Mesenchymal stem cell (in vitro differentiated cells and primary cell): ENCODE data around the gene ADAMTS18.
A peak's percentile ranks its signal among the peaks of the same experiment; 100 is the strongest.

Experiments used
- DNase-seq: peaks from one replicate; pipeline ENCODE4 v3.0.0-alpha.2; 2013
- H2AFZ ChIP-seq: one replicate; pipeline ENCODE4 v1.6.1; 2013; ENCODE audit warnings: low read depth, mild to moderate bottlenecking, control low read depth, inconsistent platforms, low read length, moderate library complexity
- H2AK5ac ChIP-seq: 2 replicates; pipeline ENCODE4 v1.6.1; 2013; ENCODE audit warnings: low read length, moderate library complexity, mild to moderate bottlenecking, inconsistent platforms; ENCODE audit not compliant: severe bottlenecking
- H2BK120ac ChIP-seq: one replicate; pipeline ENCODE4 v1.6.1; 2013; ENCODE audit warnings: low read depth, mild to moderate bottlenecking, inconsistent platforms, low read length, moderate library complexity
- H2BK12ac ChIP-seq, 2 experiments: one replicate each; pipeline ENCODE4 v1.6.1; 2013; ENCODE audit warnings: inconsistent platforms in 2 of 2, low read length in 2 of 2, mild to moderate bottlenecking in 2 of 2, moderate library complexity in 2 of 2, control low read depth in 1 of 2
- H2BK15ac ChIP-seq: one replicate; pipeline ENCODE4 v1.6.1; 2013; ENCODE audit warnings: mild to moderate bottlenecking, low read depth, inconsistent platforms; ENCODE audit not compliant: poor library complexity, severe bottlenecking
- H2BK5ac ChIP-seq: 2 replicates; pipeline ENCODE4 v1.6.1; 2013; ENCODE audit warnings: low read depth, mild to moderate bottlenecking, low read length, control low read depth, inconsistent platforms; ENCODE audit not compliant: poor library complexity, severe bottlenecking
- H3K14ac ChIP-seq, 2 experiments: one replicate each; pipeline ENCODE4 v1.6.1; 2013; ENCODE audit warnings: inconsistent platforms in 2 of 2, low read length in 2 of 2, control low read depth in 1 of 2, mild to moderate bottlenecking in 1 of 2, moderate library complexity in 1 of 2
- H3K18ac ChIP-seq, 2 experiments: one replicate each; pipeline ENCODE4 v1.6.1; 2013; ENCODE audit warnings: inconsistent platforms in 2 of 2, low read length in 2 of 2, control low read depth in 1 of 2, low read depth in 1 of 2, mild to moderate bottlenecking in 1 of 2
- H3K23ac ChIP-seq, 2 experiments: one replicate each; pipeline ENCODE4 v1.6.1; 2013; ENCODE audit warnings: inconsistent platforms in 2 of 2, low read length in 2 of 2, mild to moderate bottlenecking in 2 of 2, moderate library complexity in 2 of 2, control low read depth in 1 of 2
- H3K27ac ChIP-seq: 2 replicates; pipeline ENCODE4 v1.5.1; 2013; ENCODE audit warnings: mild to moderate bottlenecking, moderate library complexity, low read length, control low read depth, inconsistent platforms; ENCODE audit not compliant: poor library complexity, severe bottlenecking
- H3K27me3 ChIP-seq, 2 experiments: 2 replicates each; pipeline versions ENCODE4 v1.6.1 to v1.7.0; 2013; ENCODE audit warnings: low read length in 2 of 2, mild to moderate bottlenecking in 2 of 2, moderate library complexity in 2 of 2, control low read depth in 1 of 2, inconsistent platforms in 1 of 2; ENCODE audit not compliant: control insufficient read depth in 1 of 2, insufficient read depth in 1 of 2
- H3K36me3 ChIP-seq, 2 experiments: 2 replicates each; pipeline versions ENCODE4 v1.6.1 to v1.7.0; 2013; ENCODE audit warnings: low read length in 2 of 2, control low read depth in 1 of 2, inconsistent platforms in 1 of 2, low read depth in 1 of 2, mild to moderate bottlenecking in 1 of 2; ENCODE audit not compliant: insufficient read depth in 2 of 2, control insufficient read depth in 1 of 2
- H3K4ac ChIP-seq, 2 experiments: one replicate each; pipeline ENCODE4 v1.6.1; 2013; ENCODE audit warnings: inconsistent platforms in 2 of 2, low read length in 2 of 2, mild to moderate bottlenecking in 2 of 2, moderate library complexity in 2 of 2, control low read depth in 1 of 2, low read depth in 1 of 2
- H3K4me1 ChIP-seq: 2 replicates; pipeline ENCODE4 v1.6.1; 2013; ENCODE audit warnings: low read depth, low read length, control low read depth; ENCODE audit not compliant: control insufficient read depth, insufficient read depth
- H3K4me2 ChIP-seq: 2 replicates; pipeline ENCODE4 v1.6.1; 2013; ENCODE audit warnings: low read length, mild to moderate bottlenecking, inconsistent platforms; ENCODE audit not compliant: poor library complexity, severe bottlenecking
- H3K4me3 ChIP-seq, 2 experiments: 2 replicates each; pipeline versions ENCODE4 v1.5.1 to v1.7.0; 2013; ENCODE audit warnings: low read length in 2 of 2, mild to moderate bottlenecking in 2 of 2, control low read depth in 1 of 2, low read depth in 1 of 2; ENCODE audit not compliant: insufficient read depth in 1 of 2
- H3K79me1 ChIP-seq: replicated peaks from 2 replicates; pipeline ENCODE4 v1.6.1; 2013; ENCODE audit warnings: mild to moderate bottlenecking, control low read depth, low read length, inconsistent platforms; ENCODE audit not compliant: poor library complexity, severe bottlenecking
- H3K9ac ChIP-seq: 2 replicates; pipeline ENCODE4 v1.7.0; 2013; ENCODE audit warnings: mild to moderate bottlenecking, low read length, moderate library complexity
- H3K9me3 ChIP-seq: 2 replicates; pipeline ENCODE4 v1.7.0; 2013; ENCODE audit warnings: mild to moderate bottlenecking, low read length; ENCODE audit not compliant: control insufficient read depth
- H4K8ac ChIP-seq: one replicate; pipeline ENCODE4 v1.6.1; 2013; ENCODE audit warnings: inconsistent platforms, mild to moderate bottlenecking, low read length, moderate library complexity
- H4K91ac ChIP-seq: one replicate; pipeline ENCODE4 v1.6.1; 2013; ENCODE audit warnings: mild to moderate bottlenecking, low read length, inconsistent platforms
- WGBS: methylation state at CpG from one replicate; pipeline ENCODE4 v1.1.7; 2013; ENCODE audit warnings: mixed read lengths; 5-methylcytosine and 5-hydroxymethylcytosine counted together

Gene ADAMTS18

GRCh38 chr16:77336637-77337036, 98.2 kb downstream of the ADAMTS18 start:
- 92% methylated on average over 1 of the region's 2 CpGs for WGBS
- no peak overlapping the region for H3K4me3 ChIP-seq

DNA sequence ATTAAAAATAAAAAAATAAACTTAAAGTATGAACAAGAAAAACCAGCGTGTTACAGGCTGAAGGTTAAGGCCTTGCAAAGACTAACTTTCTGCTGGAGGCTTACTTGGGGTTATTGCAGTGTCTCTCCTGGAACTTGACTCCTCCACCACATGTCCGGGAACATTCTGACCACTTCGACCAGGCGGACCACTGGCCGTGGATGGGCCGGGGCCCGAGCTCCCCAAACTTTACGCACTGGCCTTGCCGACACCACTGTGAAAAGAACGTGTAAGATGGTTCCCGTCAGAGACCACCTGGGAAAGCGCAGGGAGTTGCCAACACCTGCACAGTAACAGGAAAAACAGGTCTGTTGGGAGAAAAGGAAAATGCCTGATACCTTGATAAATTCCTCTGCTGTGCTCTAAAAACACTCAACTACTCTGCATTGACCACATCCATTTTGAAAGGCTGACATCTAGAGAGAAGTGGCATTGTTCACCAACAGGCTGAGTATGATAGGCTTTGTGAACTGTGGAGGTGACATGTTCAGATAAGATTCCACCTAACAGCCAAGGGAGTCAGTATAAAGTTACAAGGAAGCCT, 99.1 kb downstream of the ADAMTS18 start:
- Histone ChIP-seq H3K14ac (no peak overlapping the region), H2BK12ac (no peak overlapping the region), H2AK5ac (no peak overlapping the region), H2AFZ (no peak overlapping the region), H3K4me3 (no peak overlapping the region), H3K79me1 (no peaks in the 10 kb centered on the region), H2BK5ac (no peak overlapping the region), H3K4me1 (peaks cover 3% of the 10 kb centered on the region), H3K9ac (no peak overlapping the region), H2BK120ac (no peak overlapping the region), H3K23ac (no peak overlapping the region), H3K27ac (no peak overlapping the region), H3K27me3 (no peaks in the 10 kb centered on the region), H3K18ac (peak overlapping the region in 1 of 2 experiments; percentile 38), H4K91ac (no peak overlapping the region), H2BK15ac (no peak overlapping the region), H3K36me3 (no peaks in the 10 kb centered on the region), H3K9me3 (no peaks in the 10 kb centered on the region), H3K4me2 (no peak overlapping the region), H3K4ac (no peak overlapping the region), H4K8ac (no peak overlapping the region)
- 91% methylated on average over 11 of the region's 12 CpGs for WGBS
- no peak for DNase-seq

More at GRCh38 chr16:77336637-77337036, 98.2 kb downstream of the ADAMTS18 start:
- H3K9me3 ChIP-seq = no peaks in the 10 kb centered on the region
- no peak overlapping the region for H3K27ac ChIP-seq
- no peak overlapping the region for H2AFZ ChIP-seq
- H3K79me1 ChIP-seq = no peaks in the 10 kb centered on the region
- no peak overlapping the region for H2BK12ac ChIP-seq
- no peak overlapping the region for H4K91ac ChIP-seq
- peaks cover 3% of the 10 kb centered on the region for H3K4me1 ChIP-seq
- H3K23ac ChIP-seq = no peak overlapping the region
- no peaks in the 10 kb centered on the region for H3K27me3 ChIP-seq
- H2BK15ac ChIP-seq = no peak overlapping the region
- H2AK5ac ChIP-seq = no peak overlapping the region
- no peak overlapping the region for H2BK120ac ChIP-seq
- no peaks in the 10 kb centered on the region for H3K36me3 ChIP-seq
- H3K4ac ChIP-seq = no peak overlapping the region
- no peak overlapping the region for H3K4me2 ChIP-seq
- H4K8ac ChIP-seq = no peak overlapping the region
- no peak overlapping the region for H3K9ac ChIP-seq
- no peak overlapping the region for H3K14ac ChIP-seq
- DNase-seq = no peak
- H2BK5ac ChIP-seq = no peak overlapping the region
- H3K18ac ChIP-seq = no peak overlapping the region

- Histone ChIP-seq H3K79me1 (no peaks in the 10 kb centered on the region), H3K4ac (no peak overlapping the region), H3K4me3 (no peak overlapping the region), H3K18ac (no peak overlapping the region), H2BK12ac (no peak overlapping the region), H2BK15ac (no peak overlapping the region), H3K4me1 (peaks cover 3% of the 10 kb centered on the region), H3K23ac (no peak overlapping the region), H3K27ac (no peak overlapping the region), H2AK5ac (no peak overlapping the region), H2BK5ac (no peak overlapping the region), H4K91ac (no peak overlapping the region), H3K9ac (no peak overlapping the region), H3K9me3 (no peaks in the 10 kb centered on the region), H3K14ac (no peak overlapping the region), H3K4me2 (no peak overlapping the region), H2AFZ (no peak overlapping the region), H3K36me3 (no peaks in the 10 kb centered on the region), H3K27me3 (no peaks in the 10 kb centered on the region), H2BK120ac (no peak overlapping the region), H4K8ac (no peak overlapping the region)
- WGBS = 92% methylated on average over 5 of the region's 5 CpGs
- DNase-seq = no peak
Observed at GRCh38 chr16:77332792-77333191, 102.0 kb downstream of the ADAMTS18 start.

- no peaks in the 10 kb centered on the region for H3K9me3 ChIP-seq
- no peak overlapping the region for H3K27ac ChIP-seq
- H2BK5ac ChIP-seq = no peak overlapping the region
- H3K36me3 ChIP-seq = no peaks in the 10 kb centered on the region
- no peak overlapping the region for H4K8ac ChIP-seq
- H2BK12ac ChIP-seq = no peak overlapping the region
- DNase-seq = peak; percentile 12
- H3K27me3 ChIP-seq = no peaks in the 10 kb centered on the region
- H3K4me1 ChIP-seq = peaks cover 3% of the 10 kb centered on the region
- no peak overlapping the region for H2AK5ac ChIP-seq
- no peak overlapping the region for H3K18ac ChIP-seq
- H3K4ac ChIP-seq = no peak overlapping the region
- no peak overlapping the region for H3K4me2 ChIP-seq
- H2AFZ ChIP-seq = no peak overlapping the region
- H3K14ac ChIP-seq = no peak overlapping the region
- H3K79me1 ChIP-seq = no peaks in the 10 kb centered on the region
- H4K91ac ChIP-seq = no peak overlapping the region
- H3K23ac ChIP-seq = no peak overlapping the region
- no peak overlapping the region for H2BK120ac ChIP-seq
- no peak overlapping the region for H2BK15ac ChIP-seq
- WGBS = 87% methylated on average over 5 of the region's 9 CpGs
- H3K4me3 ChIP-seq = no peak overlapping the region
- no peak overlapping the region for H3K9ac ChIP-seq
Observed at GRCh38 chr16:77331802-77332586, 102.8 kb downstream of the ADAMTS18 start.
